ENCODE measurements around the gene TM9SF4. TPM values are rescaled to one million over a fixed set of nuclear protein-coding genes. Genes with fewer than 3 reads are reported as not detected.
"Not testable (repeated sequence)": the region's sequence is repeated elsewhere in the genome, so short reads cannot be mapped to it uniquely, and the experiment has no call there.

Gene TM9SF4
- total RNA-seq, 4 donors from 2014 or later: 15.9 to 49.0 (median 28.1) TPM

DNA sequence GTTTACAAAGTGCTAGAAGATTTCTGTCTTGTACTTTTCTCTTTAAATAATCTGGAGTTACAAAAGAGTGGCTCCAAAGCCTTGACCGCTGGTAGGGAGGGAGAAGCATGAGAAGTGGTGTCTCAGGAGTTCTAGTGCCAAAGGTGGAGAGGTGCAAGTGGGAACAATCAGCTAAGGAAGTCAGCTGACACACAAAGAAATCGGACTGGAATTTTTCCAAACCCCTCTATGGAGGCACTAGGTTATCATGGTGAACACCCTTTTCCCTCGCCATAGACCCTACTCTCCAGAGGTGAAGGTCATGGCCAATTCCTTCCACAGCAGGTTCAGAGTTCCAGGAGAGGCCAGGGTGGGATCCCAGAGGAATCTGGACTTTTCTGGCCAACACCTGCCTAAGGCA is 83.2 kb downstream of the TM9SF4 start:
- DNase-seq: no peak
- Histone ChIP-seq H3K4me1 (peaks cover 0 to 11% of the 10 kb centered on the region in 2 donors), H3K27ac (peak overlapping the region in 1 of 2 donors; percentile 22), H3K27me3 (no peaks in the 10 kb centered on the region), H3K9me3 (no peaks in the 10 kb centered on the region), H3K36me3 (no peaks in the 10 kb centered on the region), H3K4me3 (no peak overlapping the region)
- intact Hi-C loops (cut with DNase I; ENCODE audit: low total_unique reads): no loop called here
- no peak for TF ChIP-seq POLR2A (IDR thresholded peaks at IDR 0.05)
- TF ChIP-seq, protein P1, sequence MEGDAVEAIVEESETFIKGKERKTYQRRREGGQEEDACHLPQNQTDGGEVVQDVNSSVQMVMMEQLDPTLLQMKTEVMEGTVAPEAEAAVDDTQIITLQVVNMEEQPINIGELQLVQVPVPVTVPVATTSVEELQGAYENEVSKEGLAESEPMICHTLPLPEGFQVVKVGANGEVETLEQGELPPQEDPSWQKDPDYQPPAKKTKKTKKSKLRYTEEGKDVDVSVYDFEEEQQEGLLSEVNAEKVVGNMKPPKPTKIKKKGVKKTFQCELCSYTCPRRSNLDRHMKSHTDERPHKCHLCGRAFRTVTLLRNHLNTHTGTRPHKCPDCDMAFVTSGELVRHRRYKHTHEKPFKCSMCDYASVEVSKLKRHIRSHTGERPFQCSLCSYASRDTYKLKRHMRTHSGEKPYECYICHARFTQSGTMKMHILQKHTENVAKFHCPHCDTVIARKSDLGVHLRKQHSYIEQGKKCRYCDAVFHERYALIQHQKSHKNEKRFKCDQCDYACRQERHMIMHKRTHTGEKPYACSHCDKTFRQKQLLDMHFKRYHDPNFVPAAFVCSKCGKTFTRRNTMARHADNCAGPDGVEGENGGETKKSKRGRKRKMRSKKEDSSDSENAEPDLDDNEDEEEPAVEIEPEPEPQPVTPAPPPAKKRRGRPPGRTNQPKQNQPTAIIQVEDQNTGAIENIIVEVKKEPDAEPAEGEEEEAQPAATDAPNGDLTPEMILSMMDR (IDR thresholded peaks at IDR 0.05): no peak

DNA sequence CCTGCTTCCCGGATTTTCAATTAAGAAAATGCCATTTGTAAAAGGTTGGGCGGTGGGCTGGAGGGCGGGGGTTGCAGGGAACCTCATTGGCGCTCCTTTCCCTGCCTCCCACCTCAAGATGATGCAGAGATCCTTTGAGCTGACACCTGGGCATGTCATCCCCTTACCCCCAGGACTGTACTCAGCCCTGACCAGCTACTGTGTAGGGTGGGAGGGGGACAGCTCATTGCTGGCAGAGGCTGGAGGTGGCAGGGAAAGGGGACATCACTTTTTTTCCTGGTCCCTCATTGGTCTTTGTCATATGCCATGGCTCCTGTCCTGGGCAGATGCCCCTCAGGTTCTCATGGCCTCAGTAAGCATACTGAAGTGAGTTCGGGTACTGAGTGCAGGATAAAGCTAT is 83.8 kb downstream of the TM9SF4 start:
- H3K36me3 ChIP-seq; DNase-seq; H3K4me3 ChIP-seq; H3K27me3 ChIP-seq; intact Hi-C loops (cut with DNase I; ENCODE audit: low total_unique reads); H3K9me3 ChIP-seq; H3K4me1 ChIP-seq: not testable (repeated sequence)
- peak overlapping the region in 1 of 2 donors; percentile 22 for H3K27ac ChIP-seq

DNA sequence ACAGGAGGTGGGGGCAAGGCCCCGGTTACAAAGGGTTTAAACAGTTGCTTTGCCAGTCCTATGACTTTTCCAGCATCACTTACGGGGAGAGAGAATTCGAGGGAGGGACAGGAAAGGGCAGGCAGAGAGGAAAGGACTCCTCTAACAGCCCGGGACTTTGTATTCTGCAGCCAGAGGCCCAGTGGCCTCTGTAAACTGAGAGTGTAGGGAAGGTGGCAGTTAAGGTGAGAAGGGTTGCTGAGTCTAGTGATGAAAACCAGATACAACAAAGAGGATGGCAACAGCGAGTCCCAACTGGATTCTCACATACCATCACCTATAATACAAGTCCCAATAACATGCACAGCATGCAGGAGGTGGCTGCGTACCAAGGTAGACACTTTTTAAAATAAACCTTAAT is 84.5 kb downstream of the TM9SF4 start:
- TF ChIP-seq POLR2A (IDR thresholded peaks at IDR 0.05): no peak
- TF ChIP-seq, protein P1 (IDR thresholded peaks at IDR 0.05): no peak
- H3K27ac ChIP-seq: no peak overlapping the region
- intact Hi-C loops (cut with DNase I; ENCODE audit: low total_unique reads): no loop called here
- H3K4me3 ChIP-seq: no peak overlapping the region
- no peaks in the 10 kb centered on the region for H3K9me3 ChIP-seq
- DNase-seq: no peak
- no peaks in the 10 kb centered on the region for H3K27me3 ChIP-seq
- no peaks in the 10 kb centered on the region for H3K36me3 ChIP-seq
- peaks cover 0 to 3% of the 10 kb centered on the region in 2 donors for H3K4me1 ChIP-seq

DNA sequence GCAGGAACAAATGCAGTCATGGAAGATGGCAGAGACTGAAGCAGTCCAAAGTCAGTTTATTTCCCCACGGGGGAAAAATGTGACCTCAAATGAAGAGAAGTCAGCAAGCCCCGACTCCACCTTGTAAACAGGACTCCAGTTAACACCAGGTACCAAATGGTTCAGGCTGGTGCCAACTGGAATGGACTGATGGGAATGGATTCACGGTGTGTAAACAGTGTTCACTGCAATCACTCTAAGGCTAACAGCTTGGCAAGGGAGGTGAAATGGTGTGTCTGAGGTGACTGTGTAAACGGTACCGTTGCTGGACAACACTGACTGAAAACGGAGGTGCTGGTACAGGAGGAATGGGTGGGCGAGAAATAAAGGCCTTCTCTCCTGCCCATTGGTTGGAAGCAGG is 86.1 kb downstream of the TM9SF4 start:
- Histone ChIP-seq H3K27me3 (no peaks in the 10 kb centered on the region), H3K36me3 (no peaks in the 10 kb centered on the region), H3K4me1 (no peaks in the 10 kb centered on the region), H3K27ac (no peak overlapping the region), H3K4me3 (no peak overlapping the region), H3K9me3 (no peaks in the 10 kb centered on the region)
- DNase-seq: no peak
- TF ChIP-seq POLR2A (IDR thresholded peaks at IDR 0.05): no peak
- TF ChIP-seq, protein P1 (IDR thresholded peaks at IDR 0.05): no peak
- intact Hi-C loops (cut with DNase I; ENCODE audit: low total_unique reads): no loop called here

- intact Hi-C loops (cut with DNase I; ENCODE audit: low total_unique reads); H3K4me1 ChIP-seq; H3K27me3 ChIP-seq; H3K27ac ChIP-seq; H3K4me3 ChIP-seq; H3K9me3 ChIP-seq; DNase-seq; H3K36me3 ChIP-seq: not testable (repeated sequence)
Observed at GRCh38 chr20:32196613-32197012, 87.1 kb downstream of the TM9SF4 start.

DNA sequence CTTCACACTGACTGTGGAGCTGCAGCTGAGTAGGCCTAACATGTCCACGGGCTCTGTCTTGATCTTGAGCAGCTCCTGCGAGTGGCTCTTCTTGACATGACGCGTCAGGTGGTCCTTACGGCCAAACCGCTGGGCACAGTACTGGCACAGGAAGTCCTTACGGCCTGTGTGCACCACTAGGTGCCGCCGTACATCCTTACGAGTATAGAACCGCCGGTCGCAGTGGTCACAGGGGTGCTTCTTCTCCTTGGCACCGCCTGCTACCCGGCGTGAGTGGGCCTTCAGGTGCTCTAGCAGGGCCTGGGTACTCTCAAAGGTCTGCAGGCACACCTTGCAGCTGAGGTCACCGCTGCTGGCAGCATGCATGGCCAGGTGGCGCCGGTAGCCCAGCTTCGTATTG is 87.6 kb downstream of the TM9SF4 start:
- H3K4me1 ChIP-seq; H3K27ac ChIP-seq; intact Hi-C loops (cut with DNase I; ENCODE audit: low total_unique reads); H3K4me3 ChIP-seq; DNase-seq; H3K36me3 ChIP-seq; H3K9me3 ChIP-seq; H3K27me3 ChIP-seq: not testable (repeated sequence)

DNA sequence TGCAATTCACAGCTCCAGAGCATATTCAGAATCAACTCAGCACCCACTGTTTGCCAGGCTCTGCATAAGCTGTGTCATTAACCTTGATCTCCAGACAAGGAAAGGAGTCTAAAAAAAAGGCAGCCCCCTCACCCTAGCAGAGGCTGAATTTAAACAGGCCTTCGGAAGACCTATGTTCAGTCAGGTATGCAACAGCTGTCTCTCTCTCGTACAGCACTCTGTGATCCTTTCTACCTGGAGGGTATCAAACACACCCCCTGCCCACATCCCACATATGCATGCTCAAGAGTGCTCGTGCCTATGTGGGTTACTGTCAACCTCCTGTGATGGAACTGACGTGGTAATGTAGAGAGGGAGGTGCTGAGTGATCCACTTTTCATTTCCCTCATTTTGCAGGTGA is 89.5 kb downstream of the TM9SF4 start:
- no peak overlapping the region for H3K4me3 ChIP-seq
- no peaks in the 10 kb centered on the region for H3K9me3 ChIP-seq
- no peaks in the 10 kb centered on the region for H3K4me1 ChIP-seq
- TF ChIP-seq, protein P1 (IDR thresholded peaks at IDR 0.05): no peak
- no peak for TF ChIP-seq POLR2A (IDR thresholded peaks at IDR 0.05)
- no peaks in the 10 kb centered on the region for H3K36me3 ChIP-seq
- no peaks in the 10 kb centered on the region for H3K27me3 ChIP-seq
- intact Hi-C loops (cut with DNase I; ENCODE audit: low total_unique reads): no loop called here
- DNase-seq: no peak
- no peak overlapping the region for H3K27ac ChIP-seq

Data from uterus (tissue), 4 donors.